A549 (cell line): ENCODE results near the gene SMCO2. TPM values are rescaled to one million over a fixed set of nuclear protein-coding genes. Genes with fewer than 3 reads are reported as not detected.
A peak's percentile ranks its signal among the peaks of the same experiment; 100 is the strongest.

Source experiments
- ATAC-seq, 2 experiments: fragments of 200-7000 bp in 1 of 2; fragments of >200 bp in 1 of 2; cut with Nextera tagmentation in 1 of 2; cut with Tn5 transposase in 1 of 2; 3 replicates each; pipeline versions ENCODE4 v1.8.0 to v1.9.1; 2018 to 2020; ENCODE audit warnings: mild to moderate bottlenecking in 1 of 2, moderate library complexity in 1 of 2
- CTCF ChIA-PET: fragments of 300-600 bp; sonication (Branson Sonifier 250); formaldehyde crosslinking; extraction: SDS; loops from one replicate; lab custom pipeline; 2021; ENCODE audit warnings: antibody characterized with exemption, inconsistent platforms; lab: Yijun Ruan, JAX
- POLR2A ChIA-PET: fragments of 350-600 bp; formaldehyde crosslinking; extraction: SDS; loops from one replicate; lab custom pipeline; 2021; ENCODE audit warnings: antibody characterized with exemption, inconsistent platforms; lab: Yijun Ruan, JAX
- DNase-seq, 2 experiments: peaks; one replicate each; pipeline versions ENCODE4 v3.0.0 to v3.0.0-alpha.2; 2011 to 2016; ENCODE audit warnings: low read depth in 1 of 2, low spot score in 1 of 2
- FAIRE-seq: peaks from 2 replicates; lab custom pipeline; 2011; peaks lifted over from hg19 to GRCh38; lab: Jason Lieb, UNC
- H3K27ac ChIP-seq, 2 experiments: fragments of >200 bp; sonication (Bioruptor Twin); formaldehyde crosslinking; 3 replicates each; pipeline ENCODE4 v1.5.1; 2016 to 2017
- H3K4me1 ChIP-seq: fragments of >200 bp; sonication (Bioruptor Twin); formaldehyde crosslinking; 3 replicates; pipeline ENCODE4 v1.6.1; 2016
- H3K4me2 ChIP-seq: fragments of >200 bp; sonication (Bioruptor Twin); formaldehyde crosslinking; 3 replicates; pipeline ENCODE4 v1.6.1; 2016
- H3K4me3 ChIP-seq: fragments of >200 bp; sonication (Bioruptor Twin); formaldehyde crosslinking; 3 replicates; pipeline ENCODE4 v1.5.1; 2016
- H3K9me3 ChIP-seq: fragments of >200 bp; sonication (Bioruptor Twin); formaldehyde crosslinking; 3 replicates; pipeline ENCODE4 v1.6.1; 2016
- BCL3 ChIP-seq: fragments of >200 bp; sonication (Bioruptor Twin); formaldehyde crosslinking; IDR thresholded peaks from 3 replicates; pipeline ENCODE4 v1.6.1; 2016
- CBX8 ChIP-seq: fragments of 200-600 bp; sonication (generic); IDR thresholded peaks from 2 replicates; pipeline ENCODE4 v1.6.1; 2016
- CEBPB ChIP-seq, 2 experiments: fragments of >200 bp in 1 of 2; sonication (Bioruptor Twin) in 1 of 2; formaldehyde crosslinking in 1 of 2; IDR thresholded peaks; 2 replicates each; pipeline ENCODE4 v1.6.1; 2012 to 2016
- CHD4 ChIP-seq: fragments of 200-600 bp; sonication (generic); IDR thresholded peaks from 2 replicates; pipeline ENCODE4 v1.6.1; 2016; ENCODE audit warnings: antibody characterized with exemption, mild to moderate bottlenecking, borderline replicate concordance
- CTCF ChIP-seq: fragments of >200 bp; sonication (Bioruptor Twin); formaldehyde crosslinking; IDR thresholded peaks from 3 replicates; pipeline ENCODE4 v1.5.1; 2016
- HOXA7 ChIP-seq: fragments of 250-450 bp; sonication (Bioruptor Pico); IDR thresholded peaks from 2 replicates; pipeline ENCODE4 v1.5.0; 2020; ENCODE audit warnings: mild to moderate bottlenecking, moderate library complexity
- HOXB13 ChIP-seq: fragments of 250-450 bp; sonication (Bioruptor Pico); IDR thresholded peaks from 2 replicates; pipeline ENCODE4 v1.5.0; 2020; ENCODE audit warnings: low read depth, mild to moderate bottlenecking, moderate library complexity
- HOXB5 ChIP-seq: fragments of 250-450 bp; sonication (Bioruptor Pico); IDR thresholded peaks from 2 replicates; pipeline ENCODE4 v1.5.0; 2020; ENCODE audit warnings: mild to moderate bottlenecking, moderate library complexity
- JUN ChIP-seq, 2 experiments: fragments of >200 bp; sonication (Bioruptor Twin); formaldehyde crosslinking; IDR thresholded peaks; 2 replicates in 1 of 2; 3 replicates in 1 of 2; pipeline ENCODE4 v1.6.1; 2016 to 2017
- MAX ChIP-seq: IDR thresholded peaks from 2 replicates; pipeline ENCODE4 v1.6.1; 2012
- MYC ChIP-seq: IDR thresholded peaks from 2 replicates; pipeline ENCODE4 v1.6.1; 2012; ENCODE audit warnings: mild to moderate bottlenecking, inconsistent platforms, low read length, improper control_type of control experiment, borderline replicate concordance
- PBX3 ChIP-seq: IDR thresholded peaks from 2 replicates; pipeline ENCODE4 v1.6.1; 2012
- PHF8 ChIP-seq: fragments of 200-600 bp; sonication (generic); IDR thresholded peaks from 2 replicates; pipeline ENCODE4 v1.6.1; 2016; ENCODE audit warnings: low read depth, mild to moderate bottlenecking, antibody characterized with exemption, moderate library complexity, borderline replicate concordance
- POLR2A ChIP-seq: IDR thresholded peaks from 2 replicates; pipeline ENCODE4 v1.6.1; 2012; ENCODE audit warnings: mild to moderate bottlenecking, low read length
- RAD21 ChIP-seq, 2 experiments: fragments of >200 bp in 1 of 2; sonication (Bioruptor Twin) in 1 of 2; formaldehyde crosslinking in 1 of 2; IDR thresholded peaks in 1 of 2; conservative IDR thresholded peaks in 1 of 2; 2 replicates in 1 of 2; 3 replicates in 1 of 2; pipeline ENCODE4 v1.6.1; 2012 to 2018; ENCODE audit warnings: inconsistent platforms in 1 of 2
- RNF2 ChIP-seq: fragments of 200-600 bp; sonication (generic); IDR thresholded peaks from 2 replicates; pipeline ENCODE4 v1.6.1; 2016; ENCODE audit warnings: low read depth, mild to moderate bottlenecking, antibody characterized with exemption, moderate library complexity, borderline replicate concordance
- SMC3 ChIP-seq: fragments of >200 bp; sonication (Bioruptor Twin); formaldehyde crosslinking; IDR thresholded peaks from 3 replicates; pipeline ENCODE4 v1.6.1; 2018; ENCODE audit warnings: inconsistent platforms
- SREBF2 ChIP-seq: fragments of 450-650 bp; IDR thresholded peaks from 2 replicates; pipeline ENCODE4 v1.6.1; 2014; ENCODE audit warnings: mild to moderate bottlenecking, moderate library complexity
- TP53 ChIP-seq: fragments of 250-450 bp; sonication (Bioruptor Pico); IDR thresholded peaks from 2 replicates; pipeline ENCODE4 v1.5.0; 2021; ENCODE audit warnings: mild to moderate bottlenecking, moderate library complexity
- ZFP36 ChIP-seq: fragments of 450-650 bp; IDR thresholded peaks from 2 replicates; pipeline ENCODE4 v1.6.1; 2014; ENCODE audit warnings: borderline replicate concordance; ENCODE audit not compliant: partially characterized antibody
- ZNF302 ChIP-seq: fragments of 250-450 bp; sonication (Bioruptor Pico); IDR thresholded peaks from 2 replicates; pipeline ENCODE4 v1.9.0; 2021; ENCODE audit warnings: inconsistent platforms, mild to moderate bottlenecking, moderate library complexity
- WGBS: methylation state at CpG from one replicate; pipeline ENCODE4 v1.1.6; 2017; ENCODE audit errors: missing lambda C conversion rate; 5-methylcytosine and 5-hydroxymethylcytosine counted together
- polyA plus RNA-seq, 4 experiments: library from polyadenylated mRNA; depleted of rRNA in 3 of 4; stranded (reverse); fragments of >200 nt; fragmentation: RNase III in 1 of 4; extraction: RNeasy Plus Mini Kit Qiagen cat#74134 plus additional on column Dnase treatment in 1 of 4; gene quantifications; 2 replicates in 3 of 4; 3 replicates in 1 of 4; pipeline ENCODE4 v1.2.3, GENCODE V29; 2011 to 2017
- TF ChIP-seq, protein P1 (sequence below): IDR thresholded peaks from 2 replicates; pipeline ENCODE4 v1.6.1; 2012; ENCODE audit warnings: low read depth, borderline replicate concordance
- TF ChIP-seq, protein P2 (sequence below): fragments of 250-450 bp; sonication (Bioruptor Pico); IDR thresholded peaks from 2 replicates; pipeline ENCODE4 v1.5.0; 2020; ENCODE audit warnings: low read depth, mild to moderate bottlenecking, moderate library complexity
- TF ChIP-seq, protein P3 (sequence below): fragments of 450-650 bp; IDR thresholded peaks from 2 replicates; pipeline ENCODE4 v1.6.1; 2014; ENCODE audit warnings: antibody characterized with exemption

The SMCO2 gene
- polyA plus RNA-seq, 2 of the 4 experiments (the other 2 are of a cell fraction), result 0.14 to 0.28 TPM

DNA sequence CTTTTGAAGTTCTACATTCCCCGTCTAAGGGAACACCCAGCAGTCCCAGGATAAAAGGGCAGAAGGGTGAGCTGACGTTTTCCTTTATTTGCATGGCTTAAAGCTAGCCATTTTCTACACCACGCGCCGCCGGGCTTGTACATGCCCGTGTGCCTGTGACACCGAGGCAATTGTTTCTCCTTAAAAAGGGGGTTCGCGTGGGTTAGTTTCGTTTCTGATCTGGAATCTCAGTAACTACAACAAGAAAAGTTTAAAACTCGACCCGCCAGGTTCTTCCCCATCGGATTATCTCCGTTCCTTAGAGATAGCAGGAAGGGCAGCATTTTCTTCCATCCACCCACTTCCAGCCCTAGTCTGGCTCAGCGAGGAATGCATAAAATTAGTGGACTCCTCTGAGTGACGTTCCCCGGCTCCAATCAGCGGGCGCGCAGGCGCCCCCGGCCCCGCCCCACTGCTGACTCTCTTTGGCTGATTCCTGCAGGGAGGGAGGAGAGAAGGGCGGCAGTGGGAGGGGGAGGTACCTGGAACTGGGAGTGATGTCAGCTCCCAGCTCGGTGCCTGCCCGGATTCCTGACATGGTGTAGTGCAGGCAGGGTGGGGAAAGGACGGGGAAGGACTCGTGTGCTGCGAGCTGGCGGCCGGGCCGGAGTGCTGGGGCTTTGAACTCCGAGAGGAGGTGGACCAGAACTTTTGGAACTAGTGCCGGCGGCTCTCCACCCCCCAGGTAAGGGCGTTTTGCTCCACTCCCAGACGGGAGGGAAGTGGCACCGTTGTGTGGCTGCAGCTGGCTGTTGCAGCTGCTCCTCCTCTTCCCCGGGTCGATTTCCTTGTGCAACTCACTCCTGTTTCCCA lies 77.3 kb downstream of the SMCO2 start, which contains the start of gene PPFIBP1:
Gene PPFIBP1 (plus strand): TSS at position 565 of the 852 bp plus-strand sequence. CDS start 109,191 bp downstream, outside the sequence.
- TF ChIP-seq JUN (IDR thresholded peaks at IDR 0.05), result peak; percentile 76 to 85; a peak in 4 of 5 replicates
- TF ChIP-seq HOXB5, result no peak
- TF ChIP-seq CEBPB (IDR thresholded peaks at IDR 0.05), result peak; percentile 29 to 70; a peak in 3 of 4 replicates
- TF ChIP-seq ZFP36, result no peak
- TF ChIP-seq, protein P1, sequence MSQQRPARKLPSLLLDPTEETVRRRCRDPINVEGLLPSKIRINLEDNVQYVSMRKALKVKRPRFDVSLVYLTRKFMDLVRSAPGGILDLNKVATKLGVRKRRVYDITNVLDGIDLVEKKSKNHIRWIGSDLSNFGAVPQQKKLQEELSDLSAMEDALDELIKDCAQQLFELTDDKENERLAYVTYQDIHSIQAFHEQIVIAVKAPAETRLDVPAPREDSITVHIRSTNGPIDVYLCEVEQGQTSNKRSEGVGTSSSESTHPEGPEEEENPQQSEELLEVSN, result peak; percentile 59; the same call in 1 of the 2 replicates
- TF ChIP-seq, protein P2, sequence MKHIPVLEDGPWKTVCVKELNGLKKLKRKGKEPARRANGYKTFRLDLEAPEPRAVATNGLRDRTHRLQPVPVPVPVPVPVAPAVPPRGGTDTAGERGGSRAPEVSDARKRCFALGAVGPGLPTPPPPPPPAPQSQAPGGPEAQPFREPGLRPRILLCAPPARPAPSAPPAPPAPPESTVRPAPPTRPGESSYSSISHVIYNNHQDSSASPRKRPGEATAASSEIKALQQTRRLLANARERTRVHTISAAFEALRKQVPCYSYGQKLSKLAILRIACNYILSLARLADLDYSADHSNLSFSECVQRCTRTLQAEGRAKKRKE, result no peak; the same call in 1 of the 2 replicates
- TF ChIP-seq HOXA7 (CRISPR knock-in tag), result 0 out of 2 replicates have a peak, but pooled peaks have one; percentile 44
- TF ChIP-seq HOXB13 (CRISPR knock-in tag), result no peak
- TF ChIP-seq RAD21 (conservative IDR thresholded peaks at IDR 0.05 in 1 of 2, IDR thresholded peaks at IDR 0.05 in 1 of 2), result peak; percentile 3 to 49; a peak in 4 of 5 replicates
- peak; percentile 83 for TF ChIP-seq POLR2A
- TF ChIP-seq TP53, result peak; percentile 28; the same call in 1 of the 2 replicates
- TF ChIP-seq ZNF302 (CRISPR knock-in tag), result no peak
- peak; percentile 54; the same call in 1 of the 2 replicates for TF ChIP-seq MYC
- no peak for TF ChIP-seq SREBF2
- TF ChIP-seq MAX, result peak; percentile 78
- TF ChIP-seq RNF2, result no peak
- TF ChIP-seq PHF8, result peak; percentile 73
- TF ChIP-seq CBX8, result no peak
- TF ChIP-seq, protein P3, sequence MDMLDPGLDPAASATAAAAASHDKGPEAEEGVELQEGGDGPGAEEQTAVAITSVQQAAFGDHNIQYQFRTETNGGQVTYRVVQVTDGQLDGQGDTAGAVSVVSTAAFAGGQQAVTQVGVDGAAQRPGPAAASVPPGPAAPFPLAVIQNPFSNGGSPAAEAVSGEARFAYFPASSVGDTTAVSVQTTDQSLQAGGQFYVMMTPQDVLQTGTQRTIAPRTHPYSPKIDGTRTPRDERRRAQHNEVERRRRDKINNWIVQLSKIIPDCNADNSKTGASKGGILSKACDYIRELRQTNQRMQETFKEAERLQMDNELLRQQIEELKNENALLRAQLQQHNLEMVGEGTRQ, result no peak
- TF ChIP-seq SMC3, result peak; percentile 27
- peak; percentile 64; the same call in 2 of the 3 replicates for TF ChIP-seq BCL3
- peak; percentile 8; the same call in 1 of the 3 replicates for TF ChIP-seq CTCF
- TF ChIP-seq PBX3, result peak; percentile 94
- TF ChIP-seq CHD4, result no peak
- DNase-seq, result peak; percentile 97 to 98
- FAIRE-seq, result no peak
- WGBS, result 2% methylated on average over 37 of the region's 41 CpGs
- H3K4me2 ChIP-seq, result peak within 1 kb of the TSS; percentile 86
- ChIA-PET POLR2A (interaction anchor here (0.5 to 2.8 kb wide), 24 partner anchors 8 to 509 kb away, joined by 3 to 43 read pairs (median 4); no protein-coding TSS in a partner anchor), CTCF (interaction anchor here (0.7 to 3.7 kb wide), 15 partner anchors 9 to 129 kb away, joined by 3 to 27 read pairs (median 4); no protein-coding TSS in a partner anchor)
- peak; percentile 96 to 97 for ATAC-seq
- H3K9me3 ChIP-seq, result no peaks in the 10 kb centered on the region
- H3K4me1 ChIP-seq, result peaks cover 21% of the 10 kb centered on the region
- peak within 1 kb of the TSS; percentile 63 for H3K4me3 ChIP-seq
- peak within 1 kb of the TSS; percentile 86 to 94 for H3K27ac ChIP-seq
